Thymus (tissue), 11 donors: ENCODE results near the gene NLRC5. TPM values are rescaled to one million over a fixed set of nuclear protein-coding genes. Genes with fewer than 3 reads are reported as not detected.
A peak's percentile ranks its signal among the peaks of the same experiment; 100 is the strongest.

Experiments
- DNase-seq, 9 donors: peaks; one replicate each; pipeline ENCODE4 v3.0.0-alpha.2; 2013; ENCODE audit warnings: low spot score in 9 of 9, low read depth in 6 of 9, missing footprints in 1 of 9
- H3K27ac ChIP-seq, 2 donors: one replicate each; pipeline ENCODE4 v1.5.1; 2013; ENCODE audit warnings: control low read depth in 1 of 2, low read depth in 1 of 2, low read length in 1 of 2, mild to moderate bottlenecking in 1 of 2, moderate library complexity in 1 of 2
- H3K27me3 ChIP-seq, 2 donors: one replicate each; pipeline ENCODE4 v1.5.1; 2013; ENCODE audit warnings: low read length in 1 of 2; ENCODE audit not compliant: control insufficient read depth in 2 of 2, insufficient read depth in 1 of 2
- H3K36me3 ChIP-seq, 2 donors: one replicate each; pipeline ENCODE4 v1.5.1; 2013; ENCODE audit warnings: low read length in 1 of 2, mild to moderate bottlenecking in 1 of 2, moderate library complexity in 1 of 2; ENCODE audit not compliant: control insufficient read depth in 2 of 2, insufficient read depth in 2 of 2
- H3K4me1 ChIP-seq, 2 donors: one replicate each; pipeline ENCODE4 v1.5.1; 2013; ENCODE audit warnings: low read length in 2 of 2; ENCODE audit not compliant: control insufficient read depth in 2 of 2, insufficient read depth in 2 of 2
- H3K4me3 ChIP-seq, 2 donors: one replicate each; pipeline ENCODE4 v1.5.1; 2013; ENCODE audit warnings: low read length in 2 of 2, control low read depth in 1 of 2, mild to moderate bottlenecking in 1 of 2
- H3K9me3 ChIP-seq, 2 donors: one replicate each; pipeline ENCODE4 v1.5.1; 2013; ENCODE audit warnings: low read length in 1 of 2, mild to moderate bottlenecking in 1 of 2; ENCODE audit not compliant: control insufficient read depth in 2 of 2, insufficient read depth in 1 of 2
- WGBS: extraction: QIAGEN DNeasy Blood & Tissue Kit; methylation state at CpG from one replicate; pipeline ENCODE4 v1.1.7; 2013; 5-methylcytosine and 5-hydroxymethylcytosine counted together
- polyA plus RNA-seq: library from polyadenylated mRNA; stranded (reverse); fragments of 200-250 nt; gene quantifications from one replicate; pipeline ENCODE4 v1.2.3, GENCODE V29; 2013
- total RNA-seq: library from RNA; stranded (reverse); fragments of 120-200 nt; gene quantifications from one replicate; pipeline ENCODE4 v1.2.4, GENCODE V29; 2013
- donor health status: healthy.

Gene NLRC5
- total and polyA plus RNA-seq, 2 donors: 23.3 to 63.9 TPM

DNA sequence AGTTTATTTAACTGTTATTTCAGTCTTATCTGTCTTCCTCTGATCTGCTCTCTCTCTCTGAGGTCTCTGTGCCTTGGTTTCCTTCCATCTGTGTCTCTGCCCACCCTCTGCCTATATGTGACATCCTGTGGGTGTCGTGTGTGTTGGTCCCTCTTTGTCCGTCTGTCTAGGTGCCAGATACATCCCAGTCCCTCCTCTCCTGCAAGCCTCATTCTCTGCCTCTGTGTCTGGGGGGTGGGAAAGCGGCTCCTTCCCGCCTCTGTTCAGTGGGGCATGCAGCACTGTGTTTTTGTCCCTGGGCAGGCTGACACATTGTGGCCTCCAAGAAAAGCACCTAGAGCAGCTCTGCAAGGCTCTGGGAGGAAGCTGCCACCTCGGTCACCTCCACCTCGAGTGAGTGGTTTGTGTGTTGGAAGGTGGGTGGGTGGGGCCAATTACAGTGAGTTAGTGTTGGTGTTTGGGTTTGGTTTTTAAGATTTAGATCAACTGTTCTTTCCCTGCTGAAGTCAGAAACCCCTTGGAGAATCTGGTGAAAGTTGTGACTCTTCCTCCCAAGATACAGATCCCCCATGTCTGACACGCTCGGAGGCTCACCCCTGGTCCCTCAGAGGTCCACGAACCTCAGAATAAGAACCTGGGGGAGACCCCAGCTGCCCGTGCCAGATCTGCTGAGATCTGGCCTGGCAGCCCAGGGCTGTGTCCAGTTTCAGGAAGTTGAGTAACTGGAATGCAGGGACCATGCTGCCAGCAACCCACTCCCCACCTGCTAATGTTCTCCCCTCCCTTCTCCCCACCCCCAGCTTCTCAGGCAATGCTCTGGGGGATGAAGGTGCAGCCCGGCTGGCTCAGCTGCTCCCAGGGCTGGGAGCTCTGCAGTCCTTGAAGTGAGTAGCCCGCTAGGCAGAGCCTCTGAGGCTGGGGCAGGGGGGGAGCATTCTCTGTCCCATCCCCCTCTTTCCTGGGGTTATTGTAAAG, 52.1 kb downstream of the NLRC5 start:
- Histone ChIP-seq H3K27me3 (no peaks in the 10 kb centered on the region), H3K9me3 (peaks cover 1 to 11% of the 10 kb centered on the region in 2 donors), H3K36me3 (peaks cover 10% of the 10 kb centered on the region in 2 donors), H3K4me1 (peaks cover 7 to 72% of the 10 kb centered on the region in 2 donors), H3K4me3 (no peak overlapping the region), H3K27ac (peak overlapping the region; percentile 77 to 90)
- peak in 6 of 9 donors; percentile 26 to 67 (median 34) for DNase-seq
- 74% methylated on average over 12 of the region's 12 CpGs for WGBS

DNA sequence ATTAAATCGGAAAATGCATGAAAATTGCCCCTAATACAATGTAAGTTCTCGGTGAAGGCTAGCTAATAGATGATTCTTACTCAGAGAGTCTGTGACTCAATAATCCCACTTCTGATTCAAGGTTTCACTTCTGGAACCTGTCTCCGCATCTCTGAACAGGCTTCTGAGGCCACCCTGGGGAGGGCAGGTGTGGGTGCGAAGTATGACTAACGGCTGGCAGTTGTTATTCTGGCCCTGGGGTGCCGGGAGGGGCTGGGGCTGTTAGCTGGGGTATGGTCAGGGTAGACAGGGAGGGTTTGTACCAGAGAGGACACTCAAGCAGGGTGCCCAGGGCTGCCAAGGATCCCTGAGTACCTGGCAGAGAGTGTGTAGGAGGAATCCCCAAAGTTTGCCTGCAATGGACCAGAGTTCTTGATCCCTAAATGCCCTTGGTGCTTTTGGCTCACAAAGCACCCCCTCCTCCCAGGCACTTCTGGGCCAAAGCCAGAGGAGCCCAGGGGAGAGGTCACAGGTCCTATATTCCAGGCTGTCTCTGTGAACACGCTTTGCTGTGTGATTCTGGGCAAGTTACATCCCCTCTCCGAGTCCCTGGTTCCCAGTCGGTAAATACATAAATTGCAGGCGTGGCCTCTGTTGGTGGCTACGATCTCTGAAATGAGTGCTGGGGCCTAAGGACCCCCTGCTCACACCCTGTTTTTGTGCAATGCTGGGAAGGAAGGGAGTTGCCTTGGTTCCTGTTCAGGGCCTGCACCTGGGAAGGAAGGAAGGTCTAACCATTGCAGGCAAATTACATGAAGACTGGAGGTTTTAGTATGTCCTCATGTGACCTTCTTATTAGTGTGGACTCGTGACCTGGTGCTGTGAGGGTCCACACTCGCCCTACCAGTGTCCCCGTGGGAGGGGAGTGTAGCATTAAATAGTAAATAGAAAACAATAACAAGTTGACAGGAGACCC, 53.1 kb downstream of the NLRC5 start:
- H3K27ac ChIP-seq: peak overlapping the region; percentile 77 to 90
- H3K36me3 ChIP-seq: peaks cover 7 to 15% of the 10 kb centered on the region in 2 donors
- no peaks in the 10 kb centered on the region for H3K27me3 ChIP-seq
- peaks cover 5 to 65% of the 10 kb centered on the region in 2 donors for H3K4me1 ChIP-seq
- peaks cover 1 to 11% of the 10 kb centered on the region in 2 donors for H3K9me3 ChIP-seq
- WGBS: 87% methylated on average over 14 of the region's 14 CpGs
- no peak overlapping the region for H3K4me3 ChIP-seq
- peak in 1 of 9 donors; percentile 28 for DNase-seq

DNA sequence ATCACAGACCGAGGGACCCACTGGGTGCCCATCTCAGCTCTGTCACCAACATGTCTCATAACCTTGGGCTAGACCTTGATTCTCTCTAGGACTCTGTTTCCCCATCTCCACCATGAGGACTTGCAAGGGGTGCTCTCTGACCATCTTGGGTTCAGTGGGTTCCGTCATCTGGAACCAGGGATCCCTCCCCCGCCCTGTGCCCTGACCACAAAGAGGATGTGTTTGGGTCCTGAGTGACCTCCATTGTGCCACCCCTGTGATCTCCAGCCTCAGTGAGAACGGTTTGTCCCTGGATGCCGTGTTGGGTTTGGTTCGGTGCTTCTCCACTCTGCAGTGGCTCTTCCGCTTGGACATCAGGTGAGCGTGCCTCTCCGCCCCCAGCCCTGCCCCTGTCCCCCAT, 53.9 kb downstream of the NLRC5 start:
- no peak for DNase-seq
- peaks cover 1 to 11% of the 10 kb centered on the region in 2 donors for H3K9me3 ChIP-seq
- H3K27ac ChIP-seq: no peak overlapping the region
- no peaks in the 10 kb centered on the region for H3K27me3 ChIP-seq
- no peak overlapping the region for H3K4me3 ChIP-seq
- WGBS: 97% methylated on average over 9 of the region's 9 CpGs
- peaks cover 5 to 59% of the 10 kb centered on the region in 2 donors for H3K4me1 ChIP-seq
- H3K36me3 ChIP-seq: peaks cover 6 to 20% of the 10 kb centered on the region in 2 donors

GRCh38 chr16:57044931-57045693, 55.8 kb downstream of the NLRC5 start:
- H3K27me3 ChIP-seq: no peaks in the 10 kb centered on the region
- H3K4me1 ChIP-seq: peaks cover 0 to 41% of the 10 kb centered on the region in 2 donors

GRCh38 chr16:57045694-57046381, 56.5 kb downstream of the NLRC5 start:
- H3K9me3 ChIP-seq: peaks cover 1 to 6% of the 10 kb centered on the region in 2 donors
- WGBS: 87% methylated on average over 13 of the region's 13 CpGs
- H3K4me3 ChIP-seq: no peak overlapping the region
- peaks cover 6 to 23% of the 10 kb centered on the region in 2 donors for H3K36me3 ChIP-seq
- H3K4me1 ChIP-seq: peaks cover 0 to 34% of the 10 kb centered on the region in 2 donors
- no peak overlapping the region for H3K27ac ChIP-seq
- peak; percentile 24 to 80 (median 53) for DNase-seq
- no peaks in the 10 kb centered on the region for H3K27me3 ChIP-seq

More at GRCh38 chr16:57044931-57045693, 55.8 kb downstream of the NLRC5 start:
- peaks cover 1 to 11% of the 10 kb centered on the region in 2 donors for H3K9me3 ChIP-seq
- WGBS: 95% methylated on average over 12 of the region's 12 CpGs
- H3K36me3 ChIP-seq: peaks cover 6 to 20% of the 10 kb centered on the region in 2 donors
- H3K4me3 ChIP-seq: no peak overlapping the region
- no peak overlapping the region for H3K27ac ChIP-seq
- DNase-seq: no peak

GRCh38 chr16:57048095-57048494, 58.7 kb downstream of the NLRC5 start:
- H3K4me1 ChIP-seq: peaks cover 0 to 11% of the 10 kb centered on the region in 2 donors
- WGBS: 95% methylated on average over 2 of the region's 2 CpGs
- peaks cover 3 to 23% of the 10 kb centered on the region in 2 donors for H3K36me3 ChIP-seq
- no peak overlapping the region for H3K4me3 ChIP-seq
- no peaks in the 10 kb centered on the region for H3K9me3 ChIP-seq
- no peak overlapping the region for H3K27ac ChIP-seq
- no peaks in the 10 kb centered on the region for H3K27me3 ChIP-seq
- no peak for DNase-seq

GRCh38 chr16:57049678-57050077, 60.3 kb downstream of the NLRC5 start:
- H3K9me3 ChIP-seq: no peaks in the 10 kb centered on the region
- no peak for DNase-seq
- WGBS: 96% methylated on average over 4 of the region's 4 CpGs
- peaks cover 0 to 23% of the 10 kb centered on the region in 2 donors for H3K36me3 ChIP-seq
- no peak overlapping the region for H3K4me3 ChIP-seq
- no peaks in the 10 kb centered on the region for H3K27me3 ChIP-seq
- H3K27ac ChIP-seq: no peak overlapping the region
- peaks cover 0 to 9% of the 10 kb centered on the region in 2 donors for H3K4me1 ChIP-seq

GRCh38 chr16:57051696-57052228, 62.4 kb downstream of the NLRC5 start:
- Histone ChIP-seq H3K36me3 (peaks cover 7 to 16% of the 10 kb centered on the region in 2 donors), H3K4me3 (no peak overlapping the region), H3K9me3 (no peaks in the 10 kb centered on the region), H3K27me3 (no peaks in the 10 kb centered on the region), H3K27ac (no peak overlapping the region), H3K4me1 (no peaks in the 10 kb centered on the region)
- WGBS: 93% methylated on average over 11 of the region's 11 CpGs
- DNase-seq: no peak
